ENCODE measurements around the gene REEP1. TPM values are rescaled to one million over a fixed set of nuclear protein-coding genes. Genes with fewer than 3 reads are reported as not detected.

The REEP1 gene
- total and polyA plus RNA-seq, 2 of the 8 experiments (the other 6 are each of a cell fraction or from before 2014, with no cell fraction given): 0.74 to 1.5 TPM

DNA sequence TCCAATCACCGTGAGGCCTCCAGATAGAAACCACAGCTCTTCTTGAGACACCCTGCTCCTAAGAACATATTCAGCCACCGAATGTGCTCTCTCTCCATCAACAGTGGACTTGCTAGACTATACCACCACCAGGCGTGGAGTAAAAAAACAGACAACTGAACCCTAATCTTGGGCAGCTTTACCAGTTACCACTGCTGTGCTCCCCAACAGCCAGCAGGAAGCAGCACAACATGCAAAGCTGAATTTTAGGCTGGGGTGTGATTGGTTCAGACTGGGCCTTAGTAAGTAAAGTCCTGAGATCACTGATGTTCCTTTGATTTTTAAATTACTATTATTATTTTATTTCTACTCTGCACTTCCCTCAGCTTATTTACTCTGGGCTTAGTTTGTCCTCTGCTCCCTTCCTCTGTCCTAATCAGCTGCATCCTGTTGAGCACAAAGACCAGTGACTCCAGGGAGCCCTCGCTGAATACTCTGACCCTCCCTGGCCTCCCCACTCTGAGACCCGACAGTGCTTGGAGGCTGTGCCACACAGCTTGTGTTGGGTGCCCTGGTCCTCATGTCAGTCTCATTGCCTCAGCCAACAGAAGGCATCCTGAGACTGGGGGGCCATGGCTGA, 116.3 kb downstream of the REEP1 start (continued):
- no peak for TF ChIP-seq HDAC2 (IDR thresholded peaks at IDR 0.05; ENCODE audit: borderline replicate concordance in 1 of 2, low read depth in 2 of 2, low read length in 2 of 2)

Data from H1 (cell line).